Vagina (tissue), 2 donors: ENCODE measurements around the gene ARFGAP2. TPM values are rescaled to one million over a fixed set of nuclear protein-coding genes. Genes with fewer than 3 reads are reported as not detected.

Experiments used
- DNase-seq, 2 donors: peaks; one replicate each; pipeline ENCODE4 v3.0.0-alpha.2; 2017; ENCODE audit errors: extremely low spot score in 2 of 2
- H3K27ac ChIP-seq: fragments of 200-600 bp; sonication (generic); one replicate; pipeline ENCODE4 v1.5.1; 2019
- H3K27me3 ChIP-seq: fragments of 200-600 bp; sonication (generic); one replicate; pipeline ENCODE4 v1.5.1; 2019
- H3K36me3 ChIP-seq, 2 donors: fragments of 200-600 bp; sonication (generic); one replicate each; pipeline ENCODE4 v1.5.1; 2017 to 2019
- H3K4me1 ChIP-seq: fragments of 200-600 bp; sonication (generic); one replicate; pipeline ENCODE4 v1.5.1; 2019
- H3K4me3 ChIP-seq, 2 donors: fragments of 200-600 bp; sonication (generic); 1 replicate in 1 of 2; 2 replicates in 1 of 2; pipeline ENCODE4 v1.5.1; 2016 to 2019
- H3K9me3 ChIP-seq: fragments of 200-600 bp; sonication (generic); one replicate; pipeline ENCODE4 v1.5.1; 2019
- POLR2A ChIP-seq, 2 donors: fragments of 450-650 bp; IDR thresholded peaks; one replicate each; pipeline ENCODE4 v1.6.1; 2017; ENCODE audit warnings: antibody characterized with exemption in 2 of 2, mild to moderate bottlenecking in 2 of 2, moderate library complexity in 2 of 2
- POLR2AphosphoS5 ChIP-seq, 2 donors: sonication (generic); formaldehyde crosslinking; IDR thresholded peaks; one replicate each; pipeline ENCODE4 v1.9.0; 2017; ENCODE audit warnings: antibody characterized with exemption in 2 of 2, mild to moderate bottlenecking in 2 of 2, low read depth in 1 of 2; ENCODE audit not compliant: insufficient read depth in 1 of 2
- intact Hi-C: fragments of 100-400 bp; cut with DNase I; formaldehyde crosslinking; loops from one replicate; pipeline ENCODE4 v1.15.1; 2023
- total RNA-seq: library from RNA; depleted of rRNA; stranded (reverse); fragments of >200 nt; gene quantifications from one replicate; pipeline ENCODE4 v1.2.3, GENCODE V29; 2016
- TF ChIP-seq, protein P1 (sequence below), 3 experiments: fragments of 450-650 bp in 2 of 3; fragments of 200-600 bp in 1 of 3; sonication (generic) in 1 of 3; IDR thresholded peaks; one replicate each; pipeline ENCODE4 v1.5.1; 2017 to 2019; ENCODE audit warnings: antibody characterized with exemption in 3 of 3, mild to moderate bottlenecking in 2 of 3, moderate library complexity in 2 of 3

The ARFGAP2 gene
- total RNA-seq, 1 donor from 2014 or later: 79.3 TPM

DNA sequence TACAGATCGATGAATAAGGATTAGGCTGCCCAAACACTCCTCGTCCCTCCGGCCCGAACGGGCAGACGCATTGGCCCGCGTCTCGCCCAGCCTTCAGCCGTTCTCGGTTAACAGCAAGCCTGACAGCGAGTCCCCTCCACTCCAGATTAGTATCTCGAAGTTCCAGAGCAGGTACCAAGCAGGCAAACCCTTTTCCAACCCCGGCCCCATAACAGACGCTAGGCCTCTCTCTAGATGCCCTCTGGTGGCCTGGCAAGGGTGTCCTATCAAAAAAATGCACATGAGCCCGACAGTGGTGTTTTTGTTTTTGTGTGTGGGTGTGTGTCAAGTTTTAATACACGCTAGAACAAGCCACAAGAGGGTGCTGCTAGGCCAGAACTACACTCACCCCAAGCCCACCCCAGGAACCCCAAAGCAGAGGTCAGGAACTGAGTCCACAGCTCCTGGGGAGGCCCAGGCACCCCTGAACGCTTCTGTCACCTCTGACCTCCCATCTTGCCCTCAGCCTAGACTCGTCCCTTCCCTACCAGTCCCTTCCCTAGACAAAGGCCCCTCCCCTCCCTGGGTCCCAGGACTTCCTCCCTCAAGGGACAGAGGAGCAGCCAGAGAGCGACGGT is 658 bp upstream of the ARFGAP2 start:
- intact Hi-C loops: loop anchor here (5.0 kb wide), 3 partner anchors 35 to 175 kb away; partner anchors contain the start of genes DDB2, MYBPC3 and NR1H3
- Histone ChIP-seq H3K27ac (peak overlapping the region; percentile 98), H3K9me3 (no peaks in the 10 kb centered on the region), H3K4me3 (peak overlapping the region; percentile 81 to 96), H3K27me3 (no peaks in the 10 kb centered on the region), H3K36me3 (peaks cover 0 to 37% of the 10 kb centered on the region in 2 donors), H3K4me1 (peaks cover 45% of the 10 kb centered on the region)
- no peak for TF ChIP-seq POLR2A (IDR thresholded peaks at IDR 0.05)
- peak; percentile 42 to 66 for TF ChIP-seq POLR2AphosphoS5 (IDR thresholded peaks at IDR 0.05; ENCODE audit: insufficient read depth in 1 of 2, low read depth in 1 of 2)
- TF ChIP-seq, protein P1, sequence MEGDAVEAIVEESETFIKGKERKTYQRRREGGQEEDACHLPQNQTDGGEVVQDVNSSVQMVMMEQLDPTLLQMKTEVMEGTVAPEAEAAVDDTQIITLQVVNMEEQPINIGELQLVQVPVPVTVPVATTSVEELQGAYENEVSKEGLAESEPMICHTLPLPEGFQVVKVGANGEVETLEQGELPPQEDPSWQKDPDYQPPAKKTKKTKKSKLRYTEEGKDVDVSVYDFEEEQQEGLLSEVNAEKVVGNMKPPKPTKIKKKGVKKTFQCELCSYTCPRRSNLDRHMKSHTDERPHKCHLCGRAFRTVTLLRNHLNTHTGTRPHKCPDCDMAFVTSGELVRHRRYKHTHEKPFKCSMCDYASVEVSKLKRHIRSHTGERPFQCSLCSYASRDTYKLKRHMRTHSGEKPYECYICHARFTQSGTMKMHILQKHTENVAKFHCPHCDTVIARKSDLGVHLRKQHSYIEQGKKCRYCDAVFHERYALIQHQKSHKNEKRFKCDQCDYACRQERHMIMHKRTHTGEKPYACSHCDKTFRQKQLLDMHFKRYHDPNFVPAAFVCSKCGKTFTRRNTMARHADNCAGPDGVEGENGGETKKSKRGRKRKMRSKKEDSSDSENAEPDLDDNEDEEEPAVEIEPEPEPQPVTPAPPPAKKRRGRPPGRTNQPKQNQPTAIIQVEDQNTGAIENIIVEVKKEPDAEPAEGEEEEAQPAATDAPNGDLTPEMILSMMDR (IDR thresholded peaks at IDR 0.05): peak; percentile 44 to 69 (median 66)
- peak in 1 of 2 donors; percentile 94 for DNase-seq

DNA sequence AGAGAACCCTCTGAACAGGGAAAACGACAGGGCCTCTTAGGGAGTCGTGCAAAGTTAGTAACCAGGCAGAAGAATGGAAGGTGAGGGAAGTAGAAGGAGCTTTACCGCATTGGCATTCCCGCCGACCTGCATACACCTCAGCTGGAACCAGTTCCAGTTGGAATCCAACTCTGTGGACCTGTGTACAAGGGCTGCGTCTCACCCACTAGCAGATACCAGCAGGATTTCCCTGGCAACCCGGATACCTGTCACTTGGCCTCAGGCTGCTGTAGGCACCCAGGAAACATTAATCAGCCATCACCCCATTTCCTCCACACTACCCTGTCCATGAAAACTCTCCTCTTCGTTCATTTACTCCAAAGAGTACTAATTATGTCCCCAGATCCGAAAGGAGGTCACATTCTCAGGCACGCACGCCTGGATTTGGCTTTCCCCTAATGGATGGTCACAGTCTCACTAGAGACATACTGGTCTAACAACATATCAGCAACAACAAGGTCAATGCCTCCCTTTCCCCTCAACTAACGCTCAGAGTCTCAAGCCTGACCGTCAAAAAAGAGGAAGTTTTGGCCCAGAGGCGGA is 842 bp downstream of the ARFGAP2 start:
- no peaks in the 10 kb centered on the region for H3K9me3 ChIP-seq
- no peaks in the 10 kb centered on the region for H3K27me3 ChIP-seq
- peak overlapping the region; percentile 81 to 96 for H3K4me3 ChIP-seq
- H3K27ac ChIP-seq: peak overlapping the region; percentile 98
- no peak for TF ChIP-seq POLR2AphosphoS5 (IDR thresholded peaks at IDR 0.05; ENCODE audit: insufficient read depth in 1 of 2, low read depth in 1 of 2)
- H3K36me3 ChIP-seq: peaks cover 0 to 49% of the 10 kb centered on the region in 2 donors
- no peak for DNase-seq
- intact Hi-C loops: loop anchor here (5.0 kb wide), 3 partner anchors 36 to 176 kb away; partner anchors contain the start of genes DDB2, MYBPC3 and NR1H3
- peaks cover 59% of the 10 kb centered on the region for H3K4me1 ChIP-seq

DNA sequence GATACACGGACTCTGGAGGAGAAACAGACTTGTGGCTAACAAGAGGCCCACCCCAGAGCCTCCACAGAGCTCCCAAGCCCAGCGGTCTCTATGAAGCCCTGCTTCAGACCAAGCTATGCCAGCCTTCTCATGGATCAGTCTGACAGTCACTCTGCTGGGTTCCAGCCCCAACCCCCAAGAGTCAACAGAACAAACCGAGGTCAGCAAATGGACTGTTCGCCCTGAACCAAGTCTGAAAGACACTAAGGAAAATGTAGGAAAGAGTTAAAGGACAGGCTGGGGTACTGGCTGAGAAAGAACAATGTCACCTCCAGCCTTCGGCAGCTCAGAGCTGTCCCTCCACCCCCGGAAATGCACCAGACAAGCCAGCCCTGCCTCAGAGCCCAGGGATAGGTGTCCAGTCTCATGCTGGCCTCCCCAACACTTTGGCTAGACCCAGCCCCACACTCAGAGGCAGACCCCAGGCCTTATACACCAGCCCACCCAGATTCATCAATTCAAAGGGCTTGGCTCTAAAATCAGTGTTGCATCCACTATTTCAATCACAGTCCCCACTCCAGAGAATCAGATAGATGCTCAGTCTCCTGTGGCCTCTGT is 3.8 kb downstream of the ARFGAP2 start:
- intact Hi-C loops: no loop called here
- no peak for DNase-seq
- no peak overlapping the region for H3K27ac ChIP-seq
- no peaks in the 10 kb centered on the region for H3K27me3 ChIP-seq
- no peaks in the 10 kb centered on the region for H3K9me3 ChIP-seq
- no peak for TF ChIP-seq POLR2AphosphoS5 (IDR thresholded peaks at IDR 0.05; ENCODE audit: insufficient read depth in 1 of 2, low read depth in 1 of 2)
- TF ChIP-seq, protein P1 (IDR thresholded peaks at IDR 0.05): no peak
- no peak for TF ChIP-seq POLR2A (IDR thresholded peaks at IDR 0.05)
- H3K4me1 ChIP-seq: peaks cover 55% of the 10 kb centered on the region
- H3K4me3 ChIP-seq: no peak overlapping the region
- peaks cover 0 to 67% of the 10 kb centered on the region in 2 donors for H3K36me3 ChIP-seq

DNA sequence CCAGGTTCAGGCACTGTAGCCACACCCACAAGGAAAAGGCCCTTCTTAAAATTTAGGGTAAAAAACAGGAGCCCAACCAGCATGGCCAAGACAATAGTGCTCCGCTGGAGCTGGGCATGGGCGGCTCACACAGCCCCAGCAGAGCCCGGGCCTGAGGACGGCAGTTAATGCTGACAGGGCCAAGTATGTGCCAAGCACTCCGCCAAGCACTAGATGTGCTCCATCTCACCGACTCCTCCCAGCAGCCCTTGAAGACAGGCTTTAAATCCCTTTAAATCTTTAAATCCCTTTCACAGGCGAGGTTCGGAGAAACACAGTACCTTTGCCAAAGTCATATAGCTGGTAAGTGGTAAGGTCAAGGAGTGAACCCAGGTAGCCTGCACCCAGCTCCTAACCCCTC is 4.8 kb downstream of the ARFGAP2 start:
- TF ChIP-seq POLR2AphosphoS5 (IDR thresholded peaks at IDR 0.05; ENCODE audit: insufficient read depth in 1 of 2, low read depth in 1 of 2): no peak
- TF ChIP-seq, protein P1 (IDR thresholded peaks at IDR 0.05): no peak
- TF ChIP-seq POLR2A (IDR thresholded peaks at IDR 0.05): no peak
- DNase-seq: no peak
- Histone ChIP-seq H3K27me3 (no peaks in the 10 kb centered on the region), H3K36me3 (peaks cover 0 to 77% of the 10 kb centered on the region in 2 donors), H3K4me1 (peaks cover 49% of the 10 kb centered on the region), H3K9me3 (no peaks in the 10 kb centered on the region), H3K27ac (no peak overlapping the region), H3K4me3 (no peak overlapping the region)
- intact Hi-C loops: no loop called here

DNA sequence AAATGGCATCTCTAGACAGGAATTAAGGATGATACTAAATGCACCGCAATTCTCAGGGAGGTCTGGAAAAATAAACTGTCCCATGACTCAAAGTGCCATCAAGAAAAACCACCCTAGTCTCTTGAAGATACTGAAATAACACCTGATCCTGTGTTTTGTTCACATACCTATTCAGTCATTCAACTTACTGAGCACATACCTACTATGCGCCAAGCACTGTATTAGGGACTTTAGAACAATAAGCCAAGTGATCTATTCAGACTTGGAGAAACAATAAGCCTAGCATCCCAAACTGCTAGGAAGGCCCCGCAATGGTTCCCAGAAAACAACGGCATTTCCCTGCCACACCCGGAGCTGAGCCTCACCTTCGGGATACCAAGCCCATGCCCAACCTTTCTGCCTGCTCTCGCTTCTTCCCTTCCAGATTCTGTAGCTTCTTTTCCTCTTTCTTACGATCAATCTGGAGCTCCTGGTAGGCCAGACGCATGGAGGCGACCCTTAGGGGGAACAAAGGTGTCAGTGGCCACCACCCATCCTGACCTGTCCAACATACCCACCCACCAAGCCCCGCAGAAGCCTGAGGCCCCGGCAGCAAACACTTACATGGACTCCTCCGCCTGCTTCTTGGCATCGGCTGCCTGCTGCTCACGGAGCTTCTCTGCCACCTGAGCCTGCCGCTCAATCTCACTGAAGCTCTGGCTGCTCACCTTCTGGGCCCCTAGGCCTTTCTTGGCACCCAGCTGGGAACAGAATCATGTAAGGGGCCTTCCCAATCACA is 5.4 kb downstream of the ARFGAP2 start:
- intact Hi-C loops: no loop called here
- H3K9me3 ChIP-seq: no peaks in the 10 kb centered on the region
- DNase-seq: no peak
- TF ChIP-seq, protein P1 (IDR thresholded peaks at IDR 0.05): no peak
- TF ChIP-seq POLR2A (IDR thresholded peaks at IDR 0.05) (no peak), POLR2AphosphoS5 (IDR thresholded peaks at IDR 0.05; ENCODE audit: insufficient read depth in 1 of 2, low read depth in 1 of 2) (no peak)
- H3K27me3 ChIP-seq: no peaks in the 10 kb centered on the region
- H3K27ac ChIP-seq: no peak overlapping the region
- peaks cover 6 to 83% of the 10 kb centered on the region in 2 donors for H3K36me3 ChIP-seq
- no peak overlapping the region for H3K4me3 ChIP-seq
- peaks cover 49% of the 10 kb centered on the region for H3K4me1 ChIP-seq
